Left renal pelvis (tissue), 4 donors: ENCODE results near the gene HIPK1. TPM values are rescaled to one million over a fixed set of nuclear protein-coding genes. Genes with fewer than 3 reads are reported as not detected.
"Not testable (repeated sequence)": the region's sequence is repeated elsewhere in the genome, so short reads cannot be mapped to it uniquely, and the experiment has no call there.

Experiments
- DNase-seq, 4 donors: peaks; one replicate each; pipeline ENCODE4 v3.0.0-alpha.2; 2013; ENCODE audit warnings: low read depth in 4 of 4, low spot score in 3 of 4
- polyA plus RNA-seq, 4 donors: library from polyadenylated mRNA; unstranded; fragments of 120-200 nt; gene quantifications; one replicate each; pipeline ENCODE4 v1.2.1, GENCODE V29; 2013; ENCODE audit not compliant: insufficient read length in 4 of 4

The HIPK1 gene
- polyA plus RNA-seq, 4 donors: 36.7 to 47.3 (median 43.5) TPM

DNA sequence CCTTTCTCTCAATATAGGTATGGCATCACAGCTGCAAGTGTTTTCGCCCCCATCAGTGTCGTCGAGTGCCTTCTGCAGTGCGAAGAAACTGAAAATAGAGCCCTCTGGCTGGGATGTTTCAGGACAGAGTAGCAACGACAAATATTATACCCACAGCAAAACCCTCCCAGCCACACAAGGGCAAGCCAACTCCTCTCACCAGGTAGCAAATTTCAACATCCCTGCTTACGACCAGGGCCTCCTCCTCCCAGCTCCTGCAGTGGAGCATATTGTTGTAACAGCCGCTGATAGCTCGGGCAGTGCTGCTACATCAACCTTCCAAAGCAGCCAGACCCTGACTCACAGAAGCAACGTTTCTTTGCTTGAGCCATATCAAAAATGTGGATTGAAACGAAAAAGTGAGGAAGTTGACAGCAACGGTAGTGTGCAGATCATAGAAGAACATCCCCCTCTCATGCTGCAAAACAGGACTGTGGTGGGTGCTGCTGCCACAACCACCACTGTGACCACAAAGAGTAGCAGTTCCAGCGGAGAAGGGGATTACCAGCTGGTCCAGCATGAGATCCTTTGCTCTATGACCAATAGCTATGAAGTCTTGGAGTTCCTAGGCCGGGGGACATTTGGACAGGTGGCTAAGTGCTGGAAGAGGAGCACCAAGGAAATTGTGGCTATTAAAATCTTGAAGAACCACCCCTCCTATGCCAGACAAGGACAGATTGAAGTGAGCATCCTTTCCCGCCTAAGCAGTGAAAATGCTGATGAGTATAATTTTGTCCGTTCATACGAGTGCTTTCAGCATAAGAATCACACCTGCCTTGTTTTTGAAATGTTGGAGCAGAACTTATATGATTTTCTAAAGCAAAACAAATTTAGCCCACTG is 11.5 kb downstream of the HIPK1 start:
- DNase-seq: no peak

- no peak for DNase-seq
Measured at GRCh38 chr1:113941245-113941559, 12.1 kb downstream of the HIPK1 start.

GRCh38 chr1:113942527-113942926 is 13.4 kb downstream of the HIPK1 start:
- no peak for DNase-seq

DNA sequence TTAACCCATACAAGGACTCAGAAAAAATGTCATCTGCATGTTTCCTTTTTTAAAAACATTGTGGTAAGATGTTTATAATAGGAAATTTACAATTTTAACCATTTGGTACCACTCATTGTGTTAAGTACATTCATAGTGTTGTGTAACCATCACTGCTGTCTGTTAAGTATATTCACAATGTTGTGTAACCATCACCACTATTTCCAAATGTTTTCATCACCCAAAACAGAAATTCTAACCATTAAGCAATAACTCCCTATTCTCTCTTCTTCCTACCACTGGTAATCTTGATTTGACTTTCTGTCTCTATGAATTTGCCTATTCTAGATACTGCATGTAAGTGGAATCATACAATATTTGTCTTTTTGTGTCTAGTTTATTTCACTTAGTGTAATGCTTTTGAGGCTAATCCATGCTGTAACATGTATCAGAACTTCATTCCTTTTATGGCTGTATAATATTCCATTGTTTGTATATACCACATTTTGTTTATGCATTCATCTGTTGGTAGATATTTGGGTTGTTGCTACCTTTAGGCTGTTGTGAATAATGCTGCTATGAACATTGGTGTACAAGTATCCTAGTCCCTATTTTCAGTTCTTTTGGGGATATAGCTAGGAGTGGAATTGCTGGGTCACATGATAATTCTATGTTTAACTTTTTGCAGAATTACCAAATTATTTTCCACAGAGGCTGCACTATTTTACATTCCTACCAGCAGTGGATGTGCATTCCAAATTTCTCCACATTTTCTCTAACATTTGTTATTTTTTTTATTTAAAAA is 14.1 kb downstream of the HIPK1 start:
- DNase-seq: no peak

- no peak for DNase-seq
Measured at GRCh38 chr1:113945329-113945728, 16.2 kb downstream of the HIPK1 start.

DNA sequence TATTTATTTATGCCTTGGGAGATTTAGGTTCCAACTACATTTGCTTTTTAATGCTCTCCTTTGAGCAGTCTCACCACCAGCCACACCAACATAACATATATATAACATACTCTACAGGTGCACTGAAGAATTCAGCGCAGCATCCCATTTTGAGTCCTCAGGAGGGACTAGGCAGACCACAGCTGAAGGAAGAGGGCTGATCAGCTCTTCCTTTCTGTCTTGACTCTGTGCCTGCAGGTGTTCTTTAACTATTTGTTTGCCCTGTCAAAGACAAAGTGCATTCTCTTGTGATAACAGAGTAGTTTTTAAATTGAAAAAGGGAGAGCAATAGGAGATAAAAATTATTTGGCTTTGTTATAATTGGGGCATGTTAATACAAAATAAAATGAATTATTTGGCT is 17.0 kb downstream of the HIPK1 start:
- no peak for DNase-seq

DNA sequence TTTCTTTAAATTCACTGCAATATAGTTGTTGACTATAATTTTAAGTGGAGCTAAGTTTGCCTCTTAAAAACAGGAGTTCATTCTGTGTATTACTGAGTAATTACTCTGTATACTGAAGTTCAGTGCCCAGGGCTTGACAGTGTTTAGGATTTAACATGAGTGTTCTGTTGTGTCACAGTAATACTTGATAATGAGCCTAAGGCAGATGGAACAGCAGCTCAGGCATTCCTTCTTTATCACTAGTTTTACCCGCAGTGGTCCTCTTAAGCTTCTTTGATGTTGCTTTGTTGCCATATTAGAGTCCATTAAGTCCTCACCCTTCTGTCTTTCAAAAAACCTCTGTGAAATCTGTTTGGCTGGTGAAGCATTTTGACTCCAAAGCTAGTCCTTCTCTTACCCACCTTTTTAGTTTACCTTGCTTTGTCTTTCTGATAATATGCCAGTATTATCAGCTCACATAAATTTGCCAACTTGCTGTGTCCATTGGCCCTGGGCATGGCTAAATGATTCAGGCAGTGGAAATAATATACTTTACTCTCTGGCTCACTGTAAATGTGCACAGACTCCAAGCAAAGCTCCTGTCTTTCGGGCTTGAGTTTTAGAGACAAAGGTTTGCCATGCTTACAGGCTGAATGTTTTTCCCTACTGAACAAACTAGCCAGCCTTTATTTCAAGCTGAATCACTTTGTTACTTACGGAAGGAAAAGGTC is 17.7 kb downstream of the HIPK1 start:
- no peak for DNase-seq

GRCh38 chr1:113947388-113948107 is 18.4 kb downstream of the HIPK1 start:
- no peak for DNase-seq

- not testable (repeated sequence) for DNase-seq
Measured at GRCh38 chr1:113948151-113948550, 19.0 kb downstream of the HIPK1 start.

DNA sequence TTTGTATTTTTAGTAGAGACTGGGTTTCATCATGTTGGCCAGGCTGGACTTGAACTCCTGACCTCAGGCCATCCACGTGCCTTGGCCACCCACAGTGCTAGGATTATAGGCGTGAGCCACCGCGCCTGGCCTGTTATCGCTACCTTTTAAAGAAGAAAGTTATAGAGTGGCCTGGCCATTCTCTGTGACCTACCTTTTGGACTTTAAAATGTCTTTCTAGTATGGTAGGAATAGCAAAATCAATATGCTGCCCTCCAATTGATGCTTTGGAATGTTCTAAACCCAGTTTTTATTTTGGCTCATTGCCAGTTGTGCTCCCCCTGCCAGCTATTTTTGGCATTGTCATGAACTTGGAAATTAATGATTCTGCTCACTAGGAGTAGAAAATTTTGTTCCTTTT is 19.9 kb downstream of the HIPK1 start:
- no peak for DNase-seq

DNA sequence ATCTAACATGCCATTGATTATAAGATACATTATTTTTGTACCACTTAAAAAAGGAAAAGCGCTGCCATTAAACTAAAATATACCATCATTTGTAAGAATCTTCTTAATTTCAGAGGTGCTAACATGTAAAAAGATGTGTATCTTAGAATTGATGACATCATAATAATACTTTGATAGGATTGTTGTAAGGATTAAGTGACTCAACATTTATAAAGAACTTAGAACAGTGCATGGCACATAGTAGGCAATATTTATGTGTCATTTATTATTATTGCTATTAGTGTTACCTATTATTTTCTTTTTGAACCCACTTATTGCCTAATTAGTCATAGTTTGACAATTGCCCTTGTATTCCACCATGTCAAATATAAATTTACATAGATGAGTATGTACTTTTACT is 21.8 kb downstream of the HIPK1 start:
- DNase-seq: no peak

GRCh38 chr1:113951719-113952118 is 22.6 kb downstream of the HIPK1 start:
- DNase-seq: no peak

DNA sequence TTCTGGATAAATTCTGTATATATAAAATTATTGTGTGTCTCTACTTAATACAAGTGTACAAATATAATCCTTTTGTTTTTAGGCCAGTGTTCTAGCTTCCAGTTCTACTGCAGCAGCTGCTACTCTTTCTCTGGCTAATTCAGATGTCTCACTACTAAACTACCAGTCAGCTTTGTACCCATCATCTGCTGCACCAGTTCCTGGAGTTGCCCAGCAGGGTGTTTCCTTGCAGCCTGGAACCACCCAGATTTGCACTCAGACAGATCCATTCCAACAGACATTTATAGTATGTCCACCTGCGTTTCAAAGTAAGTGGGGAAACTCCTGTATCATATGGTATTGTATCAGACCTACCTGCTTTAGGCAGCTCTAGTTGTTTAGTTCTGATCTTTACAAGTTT is 28.9 kb downstream of the HIPK1 start:
- DNase-seq: no peak

DNA sequence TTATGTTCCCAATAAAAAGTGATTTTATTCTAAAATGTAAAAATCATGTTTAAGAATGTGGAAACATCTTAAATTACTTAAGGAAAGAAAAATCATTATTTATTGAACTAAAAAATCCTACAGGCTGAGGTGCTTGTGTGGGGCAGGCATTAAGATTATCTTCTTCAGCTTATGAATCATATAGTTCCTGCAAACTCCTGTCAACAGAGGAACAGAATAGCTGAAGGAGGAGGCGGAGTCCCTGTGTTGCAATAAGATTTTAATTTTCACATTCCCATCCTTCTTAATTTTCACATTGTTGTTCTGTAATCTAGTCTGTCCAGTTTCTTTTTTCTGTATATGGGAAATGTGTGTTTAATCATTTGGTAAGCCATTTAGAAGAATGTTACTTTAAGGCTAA is 29.6 kb downstream of the HIPK1 start:
- no peak for DNase-seq

GRCh38 chr1:113963281-113963906 is 34.3 kb downstream of the HIPK1 start:
- DNase-seq: no peak

DNA sequence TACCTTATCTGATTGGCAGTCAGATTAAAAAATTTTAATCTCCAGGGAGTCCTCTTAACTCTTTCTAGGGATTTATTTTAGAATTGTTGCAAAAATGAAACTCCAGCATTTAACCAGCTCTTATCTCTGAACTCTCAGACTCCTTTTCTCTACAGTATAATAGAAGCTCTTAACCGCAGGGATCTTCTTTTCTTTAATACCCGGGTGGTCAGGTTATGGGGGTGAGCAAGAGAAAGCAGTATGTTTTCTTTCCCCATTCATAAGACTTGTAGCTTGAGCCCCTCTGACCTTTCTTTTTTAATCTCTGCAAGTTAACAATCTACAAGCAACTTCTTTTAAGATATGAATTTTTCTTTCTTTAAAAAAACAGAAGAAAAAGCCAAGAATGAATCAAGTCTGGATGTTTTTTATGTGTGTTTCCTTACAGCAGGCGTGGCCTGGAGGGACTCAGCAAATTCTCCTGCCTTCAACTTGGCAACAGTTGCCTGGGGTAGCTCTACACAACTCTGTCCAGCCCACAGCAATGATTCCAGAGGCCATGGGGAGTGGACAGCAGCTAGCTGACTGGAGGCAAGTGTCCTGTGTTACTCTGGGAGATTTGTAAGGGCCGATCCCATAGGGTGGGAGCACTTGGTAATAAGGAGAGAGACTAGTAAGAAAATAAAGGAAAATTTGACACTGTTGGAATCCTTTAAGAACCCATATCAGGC is 36.7 kb downstream of the HIPK1 start:
- DNase-seq: no peak

GRCh38 chr1:113972954-113973353 is 43.8 kb downstream of the HIPK1 start:
- no peak for DNase-seq

GRCh38 chr1:113975211-113975895 is 46.2 kb downstream of the HIPK1 start:
- no peak for DNase-seq

DNA sequence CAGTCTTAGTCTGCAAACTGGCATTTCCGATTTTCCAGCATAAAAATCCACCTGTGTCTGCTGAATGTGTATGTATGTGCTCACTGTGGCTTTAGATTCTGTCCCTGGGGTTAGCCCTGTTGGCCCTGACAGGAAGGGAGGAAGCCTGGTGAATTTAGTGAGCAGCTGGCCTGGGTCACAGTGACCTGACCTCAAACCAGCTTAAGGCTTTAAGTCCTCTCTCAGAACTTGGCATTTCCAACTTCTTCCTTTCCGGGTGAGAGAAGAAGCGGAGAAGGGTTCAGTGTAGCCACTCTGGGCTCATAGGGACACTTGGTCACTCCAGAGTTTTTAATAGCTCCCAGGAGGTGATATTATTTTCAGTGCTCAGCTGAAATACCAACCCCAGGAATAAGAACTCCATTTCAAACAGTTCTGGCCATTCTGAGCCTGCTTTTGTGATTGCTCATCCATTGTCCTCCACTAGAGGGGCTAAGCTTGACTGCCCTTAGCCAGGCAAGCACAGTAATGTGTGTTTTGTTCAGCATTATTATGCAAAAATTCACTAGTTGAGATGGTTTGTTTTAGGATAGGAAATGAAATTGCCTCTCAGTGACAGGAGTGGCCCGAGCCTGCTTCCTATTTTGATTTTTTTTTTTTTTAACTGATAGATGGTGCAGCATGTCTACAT is 47.6 kb downstream of the HIPK1 start:
- DNase-seq: no peak
